ENCODE data around the gene USP9Y.

DNA sequence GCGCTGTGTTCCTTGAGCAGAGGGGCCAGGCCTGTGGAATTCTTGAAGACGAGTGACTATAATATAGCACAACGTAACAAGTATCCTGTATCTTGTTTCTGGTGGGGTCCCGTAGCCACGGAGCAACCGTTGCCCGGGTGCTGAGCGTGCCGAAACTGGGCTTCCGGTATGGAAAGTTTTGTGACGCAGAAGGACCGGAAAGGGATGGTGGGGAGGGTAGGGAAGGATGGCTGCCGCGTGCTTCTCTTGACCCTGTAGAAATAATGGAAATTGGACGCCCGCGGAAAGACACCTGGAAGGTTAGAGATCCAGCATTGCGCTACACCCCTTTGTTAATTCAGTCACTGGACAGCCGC is 204.5 kb downstream of the USP9Y start:
- no peak for TF ChIP-seq CTCF (IDR thresholded peaks at IDR 0.05)
- no peak for TF ChIP-seq POLR2A (IDR thresholded peaks at IDR 0.05)

All from testis (tissue), 2 donors.